Endometrial microvascular endothelial cells (primary cell): Measurements from ENCODE around the gene FRMD4A. TPM values are rescaled to one million over a fixed set of nuclear protein-coding genes. Genes with fewer than 3 reads are reported as not detected.

Source experiments
- in situ Hi-C: cut with HindIII; loops from 2 replicates; pipeline ENCODE4 v1.10.0; 2017; ENCODE audit warnings: low sequenced_read_pairs, low pct_unique_long_range_greater_than_20kb; ENCODE audit errors: inconsistent ontology term
- total RNA-seq: library from RNA; depleted of rRNA; stranded (reverse); fragments of >200 nt; gene quantifications from one replicate; pipeline ENCODE4 v1.2.3, GENCODE V29; 2015; ENCODE audit errors: inconsistent ontology term

Gene FRMD4A
- total RNA-seq, 1 donor from 2014 or later: 62.2 TPM

DNA sequence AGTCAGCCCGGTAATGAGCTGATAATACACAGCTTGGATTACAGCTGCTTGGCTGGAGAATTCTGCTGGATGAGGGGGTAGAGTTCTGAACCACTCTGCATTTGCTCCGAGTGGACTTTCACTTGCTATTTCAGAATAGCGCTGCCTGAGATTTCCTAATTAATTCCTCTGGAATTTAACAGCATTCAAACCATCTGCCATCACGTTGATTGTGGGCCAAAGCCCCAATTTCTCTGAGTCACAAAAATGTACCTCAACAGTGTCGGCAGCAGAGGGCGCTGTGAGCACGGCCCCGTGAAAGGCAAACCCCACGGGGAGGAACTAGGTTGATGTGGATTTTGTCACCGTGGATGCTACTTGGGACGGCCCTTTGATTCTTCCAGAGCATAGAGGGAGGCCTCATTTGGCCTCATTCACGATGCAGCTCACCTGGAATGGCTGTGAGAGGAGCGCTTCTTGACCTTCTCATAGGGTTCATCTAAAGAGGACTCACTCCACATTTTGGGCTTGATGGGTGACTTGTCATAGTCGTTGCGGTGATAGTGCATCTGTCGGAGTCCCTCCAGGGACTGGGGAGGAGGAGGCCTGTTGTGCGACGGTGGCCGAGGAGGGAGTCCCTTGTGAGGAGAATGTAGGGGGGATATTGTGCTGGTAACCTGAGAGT is 670.7 kb downstream of the FRMD4A start:
- in situ Hi-C loops: no loop called here

DNA sequence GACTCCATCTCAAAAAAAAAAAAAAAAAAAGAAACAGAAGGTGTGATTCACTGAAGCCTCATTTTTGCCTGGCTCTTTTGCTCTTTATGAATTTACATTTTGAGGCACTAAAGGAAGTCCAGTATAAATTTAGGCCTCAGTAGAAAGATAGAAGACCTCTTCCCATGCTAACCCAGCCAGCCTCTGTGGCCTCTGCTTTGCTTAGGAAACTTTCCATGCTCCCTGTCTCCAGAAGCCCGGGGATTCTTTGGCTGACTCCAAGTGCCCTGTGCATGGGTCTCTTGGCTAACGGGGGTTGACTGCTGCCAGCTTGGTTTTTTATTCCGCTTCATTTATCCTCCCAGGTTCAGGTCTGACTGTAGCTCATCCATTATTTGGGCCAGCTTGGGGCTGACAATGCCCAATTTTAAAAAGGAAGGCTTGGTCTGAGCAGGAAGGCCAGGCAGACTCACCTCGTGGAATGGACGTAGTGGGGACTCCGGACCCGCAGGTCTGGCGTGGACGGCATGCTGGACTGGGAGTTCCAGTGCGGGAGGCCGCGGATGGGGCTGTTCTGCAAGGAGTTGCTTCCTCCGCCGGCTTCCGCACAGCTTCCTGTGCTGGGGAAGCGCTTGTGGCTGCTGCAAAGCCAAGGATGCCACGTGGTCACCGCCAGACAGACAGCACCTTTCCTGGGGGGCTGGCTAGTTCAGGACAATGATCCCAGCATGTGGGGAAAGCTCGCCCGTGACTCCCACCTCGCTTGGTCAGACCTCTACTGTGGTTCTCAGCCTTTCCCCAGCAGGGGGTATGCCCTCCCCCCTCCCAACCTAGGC is 671.6 kb downstream of the FRMD4A start:
- in situ Hi-C loops: no loop called here

DNA sequence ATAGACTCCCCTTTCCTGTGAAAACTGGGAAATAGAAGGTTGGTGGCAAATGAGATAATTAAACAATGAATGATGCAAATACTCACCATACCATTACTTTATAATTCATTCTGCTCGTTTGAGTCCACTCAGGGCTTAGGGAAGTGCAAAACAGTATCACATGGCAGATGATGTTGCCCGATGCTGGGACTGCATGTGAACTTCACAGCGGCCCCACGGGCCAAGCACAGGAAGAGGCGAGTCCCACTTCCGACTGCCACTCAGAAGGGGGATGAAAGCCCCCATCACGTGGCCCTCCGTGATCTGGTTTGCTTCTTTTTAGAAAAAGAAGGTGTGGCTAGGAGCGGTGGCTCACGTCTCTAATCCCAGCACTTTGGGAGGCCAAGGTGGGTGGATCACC is 672.5 kb downstream of the FRMD4A start:
- in situ Hi-C loops: no loop called here

DNA sequence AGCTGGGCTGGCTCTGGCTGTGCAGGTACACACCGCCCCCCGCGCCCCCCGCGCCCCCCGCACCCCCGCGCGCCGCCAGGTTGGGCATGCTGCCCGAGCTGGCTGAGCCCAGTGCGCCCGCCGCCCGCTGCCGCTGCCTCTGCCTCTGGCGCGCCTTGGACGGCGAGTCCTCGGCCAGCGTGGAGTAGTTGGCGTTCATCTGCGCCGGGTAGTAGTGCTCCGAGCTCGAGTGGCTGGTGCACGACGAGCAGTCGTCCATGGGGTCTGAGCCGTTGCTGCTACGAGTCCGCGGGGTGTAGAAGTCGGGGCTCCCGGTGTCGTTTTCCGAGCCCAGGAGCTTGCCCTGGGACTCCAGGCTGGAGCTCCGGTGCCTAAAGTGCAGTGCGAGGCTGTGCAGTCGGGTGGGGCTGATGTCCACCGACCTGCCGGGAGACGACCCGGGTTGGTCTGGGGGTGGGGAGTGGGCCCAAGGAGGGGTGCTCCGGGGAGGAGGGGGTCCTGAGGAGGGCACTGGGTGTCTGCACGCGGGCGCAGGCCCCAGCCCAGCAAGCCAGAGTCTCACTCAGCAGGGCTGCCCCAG is 673.5 kb downstream of the FRMD4A start:
- in situ Hi-C loops: no loop called here

DNA sequence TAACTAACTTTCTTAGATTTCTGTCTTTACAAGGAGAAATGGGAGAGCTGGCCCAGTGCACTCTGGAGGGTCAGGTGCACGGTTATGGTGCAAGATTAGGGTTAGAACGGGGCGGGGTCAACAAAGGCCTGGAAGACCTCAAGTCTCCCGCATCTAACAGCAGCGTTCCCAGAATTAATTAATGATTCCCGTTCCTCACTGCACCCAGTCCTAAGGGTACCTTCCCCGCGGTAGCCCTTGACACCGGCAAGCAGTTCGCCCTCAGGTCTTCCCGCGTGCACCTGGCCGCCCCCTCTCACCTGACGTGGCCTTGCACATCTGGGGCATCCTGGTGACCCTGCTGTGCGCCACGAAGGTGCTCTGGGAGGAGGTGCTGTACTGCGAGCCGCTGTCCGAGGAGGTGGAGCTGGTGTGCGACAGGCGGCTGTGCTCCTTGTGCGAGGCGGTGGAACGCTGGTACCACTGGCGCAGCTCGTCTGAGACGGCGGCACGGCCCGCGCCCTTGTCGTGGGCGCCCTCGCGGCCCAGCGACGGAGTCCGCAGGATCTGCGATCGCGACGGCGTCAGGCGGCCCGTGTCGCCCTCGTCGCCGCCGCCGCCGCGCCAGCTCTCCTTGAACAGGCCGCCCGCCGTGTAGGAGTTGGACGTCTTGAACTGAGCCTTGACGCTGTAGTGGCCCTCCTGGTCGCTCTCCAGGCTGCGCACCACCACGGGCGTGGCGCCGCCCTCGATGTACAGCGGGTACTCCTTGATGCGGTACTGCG is 674.2 kb downstream of the FRMD4A start:
- in situ Hi-C loops: no loop called here

DNA sequence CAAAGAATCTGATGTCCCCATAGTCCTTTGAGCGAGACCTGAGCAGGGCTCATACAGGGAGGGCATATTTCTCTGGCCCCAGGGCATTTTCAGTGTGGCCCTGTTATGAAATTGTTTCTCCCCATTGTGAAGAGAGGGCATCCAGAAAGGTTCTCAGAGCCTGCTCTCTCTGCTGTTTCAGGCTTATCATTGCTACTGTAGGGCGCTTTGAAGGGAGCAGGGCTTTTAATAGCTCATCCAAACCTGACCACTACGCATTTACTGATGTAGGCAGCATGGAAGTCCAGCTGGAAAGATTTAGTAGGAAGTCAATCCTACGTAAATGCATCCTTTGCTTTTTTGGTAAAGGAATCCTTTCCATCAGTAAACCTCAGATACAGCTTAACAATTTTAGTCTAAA is 675.9 kb downstream of the FRMD4A start:
- in situ Hi-C loops: no loop called here

DNA sequence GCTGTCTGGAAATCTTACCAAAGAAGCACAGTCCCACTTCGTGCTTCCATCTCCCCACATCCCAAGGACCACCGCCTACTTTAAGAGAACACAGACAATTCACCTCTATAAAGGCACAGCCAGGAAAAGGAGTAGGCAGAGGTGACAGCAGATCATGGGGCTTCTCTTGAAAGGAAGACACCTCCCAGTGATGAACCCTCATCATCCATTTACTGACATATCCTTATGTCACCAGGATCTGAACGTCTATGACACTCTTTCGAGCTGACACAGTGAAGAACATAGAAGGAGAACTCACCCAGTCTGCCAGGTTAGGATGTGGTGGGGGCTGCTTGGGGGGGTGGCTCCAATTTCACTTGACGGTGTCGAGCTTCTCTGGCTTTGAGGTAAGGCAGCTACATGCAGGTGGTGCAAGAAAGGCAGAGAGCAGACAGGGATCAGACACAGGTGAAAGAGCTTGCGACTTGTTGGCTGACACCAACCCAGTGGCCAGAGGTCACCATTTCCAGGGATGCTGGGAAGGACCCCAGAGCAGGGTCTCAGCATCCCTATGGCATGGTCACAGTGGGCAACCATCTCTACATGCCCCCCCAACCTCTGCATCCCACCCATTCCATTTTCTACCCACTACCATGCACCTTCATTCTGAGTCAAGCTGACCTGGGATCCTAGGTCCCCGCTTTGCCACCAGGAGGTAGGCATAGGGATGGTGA is 676.5 kb downstream of the FRMD4A start:
- in situ Hi-C loops: no loop called here

DNA sequence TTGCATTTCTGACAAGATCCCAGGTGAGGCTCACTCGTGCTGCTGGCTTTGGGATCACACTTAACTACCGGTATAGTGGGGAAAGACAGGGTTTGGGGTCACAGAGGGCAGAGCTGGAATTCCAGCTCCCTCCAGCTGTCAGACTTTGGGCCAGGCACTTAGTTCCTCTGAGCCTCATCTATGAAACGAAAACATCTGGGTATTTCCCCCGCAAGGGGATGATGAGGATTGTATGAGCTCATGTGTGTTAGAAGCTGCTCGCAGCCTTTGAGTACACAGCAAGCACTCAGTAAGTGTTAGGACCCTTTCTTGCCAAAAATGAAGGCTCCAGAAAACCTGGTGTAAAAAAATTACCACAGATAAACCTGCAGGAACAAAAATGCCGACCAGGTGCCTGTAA is 677.9 kb downstream of the FRMD4A start:
- in situ Hi-C loops: no loop called here

DNA sequence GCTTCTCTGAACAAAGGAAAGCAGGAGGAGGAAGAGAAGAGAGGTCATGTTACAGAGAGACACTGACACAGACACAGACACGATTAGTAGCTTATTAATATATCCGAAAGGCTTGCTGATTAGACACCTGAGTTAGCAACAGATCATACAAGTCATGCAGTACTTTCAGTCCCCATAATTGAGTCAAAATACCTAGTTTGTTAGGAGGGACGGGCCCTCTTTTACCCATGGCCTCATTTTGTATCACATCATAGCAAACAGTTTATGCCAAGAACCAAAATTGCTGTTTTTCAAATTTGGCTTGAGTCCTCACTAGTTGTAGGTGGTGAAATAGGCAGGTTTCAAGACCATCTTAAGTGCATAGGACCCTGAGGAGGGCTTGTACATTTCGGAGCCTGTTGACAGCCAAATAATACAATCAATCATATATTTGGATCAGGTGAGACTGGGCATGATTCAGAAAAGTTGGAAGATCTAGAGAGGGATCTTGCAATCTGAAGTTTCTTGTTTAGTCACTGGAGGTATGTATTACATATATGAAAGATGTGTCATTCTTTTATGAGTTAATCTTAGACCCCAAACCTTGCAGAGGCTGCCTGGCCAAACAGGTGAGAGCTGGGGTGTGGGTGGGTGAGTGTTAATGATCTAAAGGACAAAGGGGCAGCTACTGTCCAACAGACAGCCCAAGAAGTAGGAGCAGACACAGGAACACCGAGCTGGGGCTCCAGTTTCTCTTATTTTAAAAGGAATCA is 678.6 kb downstream of the FRMD4A start:
- in situ Hi-C loops: no loop called here

DNA sequence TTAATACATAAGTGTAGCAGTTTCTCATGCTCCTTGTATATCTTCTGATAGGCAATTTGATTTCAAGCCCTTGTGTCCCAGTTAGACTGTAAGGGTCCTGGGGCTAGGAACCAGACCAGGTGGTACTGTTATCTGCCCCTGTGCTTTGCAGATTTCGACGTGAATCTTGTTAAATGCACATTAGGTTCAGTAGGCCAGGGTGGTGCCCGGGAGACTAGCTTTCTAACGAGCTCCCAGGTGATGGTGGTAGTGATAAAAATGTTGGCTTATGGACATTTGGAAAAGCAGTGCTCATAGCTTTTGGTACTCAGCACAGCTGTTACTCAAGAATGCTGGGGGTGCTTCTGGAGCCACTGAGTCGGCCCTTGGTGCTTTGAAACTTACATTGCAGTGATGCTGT is 679.8 kb downstream of the FRMD4A start:
- in situ Hi-C loops: no loop called here

DNA sequence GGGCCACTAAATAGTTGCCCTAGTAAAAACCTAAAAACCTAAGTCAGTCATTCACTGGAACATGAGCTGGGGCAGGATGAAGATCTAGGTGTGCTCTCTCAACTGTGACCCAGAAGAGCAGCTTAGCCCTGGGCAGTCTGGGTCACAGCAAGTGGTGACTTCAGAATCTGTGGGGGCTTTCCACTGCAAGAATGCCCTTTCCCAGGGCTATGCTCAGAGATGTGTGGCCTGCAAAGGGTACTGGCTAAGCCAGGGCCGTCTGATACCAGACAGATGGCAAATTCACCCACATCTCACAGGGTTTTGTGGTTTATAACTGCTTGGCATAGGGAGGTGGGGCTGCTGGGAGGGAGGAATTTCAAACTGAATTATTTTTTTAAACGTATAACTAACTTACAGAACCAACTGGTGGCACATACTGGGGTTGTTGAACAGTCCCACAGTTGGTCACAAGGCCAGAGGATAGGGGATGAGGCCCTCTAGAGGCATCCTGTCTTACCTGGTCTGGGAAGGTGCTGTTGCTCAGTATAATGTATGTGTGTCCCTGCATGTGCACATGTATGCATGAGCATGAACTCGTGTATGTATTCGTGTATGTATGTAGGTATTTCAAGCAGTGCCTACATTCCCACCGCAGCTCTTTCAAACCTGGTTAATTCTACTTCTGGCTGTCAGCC is 680.7 kb downstream of the FRMD4A start:
- in situ Hi-C loops: no loop called here

DNA sequence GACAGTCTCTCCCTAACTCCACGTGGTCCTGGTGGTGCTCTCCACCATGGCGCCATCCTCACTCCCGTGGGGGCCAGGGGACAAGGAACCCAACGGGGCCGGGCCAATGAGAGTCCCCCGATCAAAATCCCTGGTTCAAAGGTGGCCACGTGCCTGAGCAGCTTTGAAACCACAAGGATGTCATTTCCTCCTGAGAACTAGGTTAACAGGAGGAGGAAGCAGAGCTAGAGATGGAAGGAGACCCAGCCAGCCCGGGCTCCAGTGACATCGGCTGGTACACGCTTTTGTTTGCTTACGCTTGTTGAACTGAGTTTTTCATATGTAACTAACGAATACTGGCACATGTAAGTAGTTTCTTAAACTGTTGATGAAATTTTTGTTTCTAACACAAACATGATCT is 682.3 kb downstream of the FRMD4A start:
- in situ Hi-C loops: no loop called here

DNA sequence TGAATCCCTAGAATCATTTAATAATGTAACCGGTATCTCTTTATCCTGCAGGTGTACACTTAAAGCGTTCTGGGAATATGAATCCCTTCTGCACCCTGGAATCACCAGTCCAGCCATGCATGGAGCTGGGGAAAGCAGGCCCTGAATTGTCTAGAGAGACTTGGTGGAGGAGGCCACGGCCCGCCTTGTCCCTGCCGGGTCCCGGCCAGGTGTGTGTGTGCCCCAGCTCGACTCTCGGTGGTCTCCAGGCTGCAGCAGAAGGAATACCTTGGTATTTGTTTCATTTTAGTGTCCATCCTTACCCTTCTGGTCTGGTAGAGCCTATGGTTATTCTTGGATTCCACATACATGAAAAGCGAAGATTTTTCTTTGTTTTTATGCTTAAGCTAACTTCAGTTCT is 685.9 kb downstream of the FRMD4A start:
- in situ Hi-C loops: no loop called here

DNA sequence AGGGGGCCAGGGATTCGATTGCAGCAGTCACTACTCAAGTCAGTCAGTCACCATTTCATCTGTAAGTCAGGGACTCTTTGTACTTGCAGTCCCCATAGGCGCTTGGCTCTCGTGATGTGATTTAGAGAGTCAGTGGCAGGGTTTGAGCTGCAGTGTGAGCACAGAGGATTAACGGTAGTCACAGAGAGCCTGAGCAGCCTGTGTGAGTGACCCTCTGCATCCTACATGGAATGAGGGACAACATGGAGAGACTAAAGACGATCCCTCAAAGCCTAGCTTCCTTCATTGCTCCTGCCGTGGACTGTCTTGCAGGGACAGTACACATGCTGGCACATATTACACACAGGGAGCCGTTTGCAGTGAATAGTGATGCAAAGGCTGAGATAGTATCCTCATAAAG is 687.7 kb downstream of the FRMD4A start:
- in situ Hi-C loops: no loop called here

DNA sequence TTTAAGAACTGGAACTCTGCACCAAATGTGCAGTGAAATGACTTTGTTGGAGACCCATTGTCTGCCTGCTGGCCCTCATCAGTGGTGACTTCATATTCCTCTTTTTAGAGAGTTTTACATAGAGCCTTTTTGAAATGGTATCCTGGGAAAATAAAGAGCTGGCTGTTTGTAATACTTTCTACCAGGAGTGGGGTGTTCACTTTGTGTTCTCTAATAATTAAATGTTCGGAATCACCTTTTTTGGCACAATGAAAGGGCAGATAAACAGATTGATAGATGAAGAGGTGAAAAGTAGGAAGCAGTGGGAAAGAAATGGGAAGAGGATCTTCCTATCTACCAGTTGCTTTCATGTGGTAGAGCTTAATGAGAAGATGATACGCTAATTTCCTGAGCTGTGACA is 688.4 kb downstream of the FRMD4A start:
- in situ Hi-C loops: no loop called here

DNA sequence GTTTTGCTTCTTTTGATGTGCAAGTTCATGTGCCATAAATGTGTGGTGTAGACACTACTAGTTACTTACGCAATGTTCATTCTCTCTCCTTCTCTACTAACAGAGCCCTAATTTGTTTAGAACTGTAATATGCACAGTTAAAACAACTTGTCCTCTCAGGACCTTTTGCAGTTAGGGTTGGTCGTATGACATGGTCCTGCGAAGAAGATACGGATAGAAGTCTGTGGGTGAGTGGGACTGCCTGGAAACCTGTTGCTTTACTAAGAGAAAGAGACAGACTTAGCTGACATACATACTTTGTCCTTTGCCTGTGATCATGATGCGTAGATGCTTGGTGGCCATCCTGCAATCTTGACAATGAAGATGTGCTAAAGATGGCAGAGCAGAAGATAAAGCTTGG is 692.8 kb downstream of the FRMD4A start:
- in situ Hi-C loops: no loop called here

DNA sequence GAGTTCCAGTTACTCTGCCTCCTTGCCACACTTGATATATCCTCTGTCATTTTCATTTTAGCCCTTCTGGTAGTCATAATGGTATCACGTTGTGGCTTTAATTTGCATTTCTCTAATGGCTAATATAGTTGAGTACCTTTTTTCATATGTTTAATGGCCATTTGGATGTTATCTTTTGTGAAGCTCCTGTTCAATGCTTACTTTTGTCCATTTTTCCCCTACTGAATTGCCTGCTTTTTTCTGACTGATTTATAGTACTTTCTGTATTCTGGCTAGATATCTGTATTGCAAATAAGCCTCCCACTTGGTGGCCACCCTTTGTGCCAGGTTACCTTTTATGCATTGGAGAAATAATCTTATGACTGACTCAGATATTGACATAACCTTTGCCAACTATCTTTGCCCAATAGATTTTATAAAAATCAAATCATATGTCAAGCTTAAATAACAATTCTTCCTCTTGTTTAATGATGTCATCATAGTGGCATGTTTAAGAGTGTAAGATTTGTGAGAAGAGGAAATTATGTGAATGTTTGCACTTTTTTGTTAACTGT is 693.3 kb downstream of the FRMD4A start:
- in situ Hi-C loops: no loop called here

DNA sequence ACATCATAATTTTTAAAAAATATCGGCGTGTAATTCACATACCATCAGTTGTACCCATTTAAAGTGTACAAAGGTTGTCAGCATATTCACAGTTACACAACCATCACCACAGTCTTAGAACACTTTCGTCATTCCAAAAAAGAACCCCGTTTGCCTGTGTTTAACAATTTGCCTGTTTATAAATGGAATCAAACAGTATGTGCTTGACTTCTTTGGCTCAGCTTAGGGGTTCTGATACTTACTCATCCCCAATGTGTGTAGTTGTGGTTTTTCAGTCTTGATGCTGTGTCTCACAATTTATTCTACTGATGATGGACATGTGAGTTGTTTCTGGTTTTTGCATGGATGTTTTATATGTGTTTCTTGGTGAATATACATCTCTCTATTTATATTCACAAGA is 693.9 kb downstream of the FRMD4A start:
- in situ Hi-C loops: no loop called here
